SU-DHL-6 (cell line): Measurements from ENCODE around the gene TMEM167A.

ENCODE experiments used
- EZH2phosphoT487 ChIP-seq: fragments of 200-600 bp; sonication (generic), shearing (Covaris generic); conservative IDR thresholded peaks from 2 replicates; pipeline ENCODE4 v1.6.1; 2018; ENCODE audit warnings: mild to moderate bottlenecking, antibody characterized with exemption, low read length, moderate library complexity, mixed read lengths
- TF ChIP-seq, protein P1 (sequence below): fragments of 200-600 bp; sonication (generic); IDR thresholded peaks from one replicate; pipeline ENCODE4 v1.5.1; 2017; ENCODE audit warnings: antibody characterized with exemption, mild to moderate bottlenecking, low read length, moderate library complexity; ENCODE audit not compliant: insufficient read depth, poor library complexity, severe bottlenecking

DNA sequence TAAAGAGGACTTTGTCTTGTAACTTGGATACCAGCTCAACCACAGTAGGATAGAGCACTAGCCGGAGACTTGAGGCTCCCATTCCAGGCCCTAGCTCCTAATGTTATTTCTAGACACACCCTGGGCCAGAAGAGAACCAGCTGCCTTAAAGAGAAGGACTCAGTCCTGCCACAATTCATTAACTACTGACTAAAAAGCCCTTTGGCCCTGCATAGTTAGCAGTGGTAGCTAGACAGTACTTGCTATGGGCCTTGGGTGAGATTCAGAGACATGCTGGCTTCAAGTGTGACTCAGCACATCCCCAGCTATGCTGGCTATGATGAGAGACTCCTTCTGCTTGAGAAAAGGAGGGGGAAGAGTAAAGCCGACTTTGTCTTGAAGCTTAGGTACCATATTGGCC is 47.3 kb downstream of the TMEM167A start:
- TF ChIP-seq, protein P1, sequence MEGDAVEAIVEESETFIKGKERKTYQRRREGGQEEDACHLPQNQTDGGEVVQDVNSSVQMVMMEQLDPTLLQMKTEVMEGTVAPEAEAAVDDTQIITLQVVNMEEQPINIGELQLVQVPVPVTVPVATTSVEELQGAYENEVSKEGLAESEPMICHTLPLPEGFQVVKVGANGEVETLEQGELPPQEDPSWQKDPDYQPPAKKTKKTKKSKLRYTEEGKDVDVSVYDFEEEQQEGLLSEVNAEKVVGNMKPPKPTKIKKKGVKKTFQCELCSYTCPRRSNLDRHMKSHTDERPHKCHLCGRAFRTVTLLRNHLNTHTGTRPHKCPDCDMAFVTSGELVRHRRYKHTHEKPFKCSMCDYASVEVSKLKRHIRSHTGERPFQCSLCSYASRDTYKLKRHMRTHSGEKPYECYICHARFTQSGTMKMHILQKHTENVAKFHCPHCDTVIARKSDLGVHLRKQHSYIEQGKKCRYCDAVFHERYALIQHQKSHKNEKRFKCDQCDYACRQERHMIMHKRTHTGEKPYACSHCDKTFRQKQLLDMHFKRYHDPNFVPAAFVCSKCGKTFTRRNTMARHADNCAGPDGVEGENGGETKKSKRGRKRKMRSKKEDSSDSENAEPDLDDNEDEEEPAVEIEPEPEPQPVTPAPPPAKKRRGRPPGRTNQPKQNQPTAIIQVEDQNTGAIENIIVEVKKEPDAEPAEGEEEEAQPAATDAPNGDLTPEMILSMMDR: no peak
- no peak for TF ChIP-seq EZH2phosphoT487
